Sciatic nerve (tissue), 2 donors: ENCODE data around the gene S1PR3. TPM values are rescaled to one million over a fixed set of nuclear protein-coding genes. Genes with fewer than 3 reads are reported as not detected.

ENCODE experiments used
- ATAC-seq: fragments of 200-7000 bp; cut with Tn5 transposase; one replicate; pipeline ENCODE4 v1.9.1; 2020; ENCODE audit warnings: mild to moderate bottlenecking, moderate library complexity
- DNase-seq: peaks from one replicate; pipeline ENCODE4 v3.0.0-alpha.2; 2020; ENCODE audit warnings: low spot score
- intact Hi-C: fragments of 100-400 bp; cut with DNase I; formaldehyde crosslinking; loops from one replicate; pipeline ENCODE4 v1.14.2; 2022
- total RNA-seq: library from RNA; stranded (reverse); fragmentation: NEBNext Ultra II Directional; extraction: Animal tissue kit (Norgen Biotek cat#: 25700); gene quantifications from one replicate; pipeline ENCODE4 v1.2.1, GENCODE V29; 2021
- donor health status: DM: no; HTN: no; CAD: no.
- donor health status: DM: no; HTN: no; CAD: no.

Gene S1PR3
- total RNA-seq, 1 donor from 2014 or later: 16.9 TPM

- intact Hi-C loops: no loop called here
- DNase-seq (no peak), ATAC-seq (peak; percentile 25)
These were observed 2.2 kb upstream of the S1PR3 start for GRCh38 chr9:88988796-88989641.

GRCh38 chr9:88990041-88990728 is 1.1 kb upstream of the S1PR3 start:
- ATAC-seq (peak; percentile 4), DNase-seq (no peak)
- intact Hi-C loops: no loop called here

GRCh38 chr9:88990729-88991065 is 571 bp upstream of the S1PR3 start:
- DNase-seq (no peak), ATAC-seq (peak; percentile 35)
- intact Hi-C loops: no loop called here

- ATAC-seq: no peak
- DNase-seq: no peak
- intact Hi-C loops: no loop called here
These were observed 1.3 kb downstream of the S1PR3 start for GRCh38 chr9:88992556-88992955.

- DNase-seq: no peak
- ATAC-seq: no peak
- intact Hi-C loops: no loop called here
These were observed 2.1 kb downstream of the S1PR3 start for GRCh38 chr9:88993327-88993726.

- ATAC-seq (no peak), DNase-seq (no peak)
- intact Hi-C loops: no loop called here
These were observed 2.7 kb downstream of the S1PR3 start for GRCh38 chr9:88993871-88994460.

- no peak for DNase-seq
- no peak for ATAC-seq
- intact Hi-C loops: no loop called here
These were observed 3.4 kb downstream of the S1PR3 start for GRCh38 chr9:88994469-88995199.

- no peak for DNase-seq
- ATAC-seq: no peak
- intact Hi-C loops: no loop called here
These were observed 3.9 kb downstream of the S1PR3 start for GRCh38 chr9:88995200-88995577.

- ATAC-seq (no peak), DNase-seq (no peak)
- intact Hi-C loops: no loop called here
These were observed 4.4 kb downstream of the S1PR3 start for GRCh38 chr9:88995627-88996026.

GRCh38 chr9:88996046-88996920 is 5.0 kb downstream of the S1PR3 start:
- intact Hi-C loops: no loop called here
- no peak for ATAC-seq
- no peak for DNase-seq

GRCh38 chr9:88996921-88997235 is 5.6 kb downstream of the S1PR3 start:
- ATAC-seq (no peak), DNase-seq (no peak)
- intact Hi-C loops: no loop called here

- intact Hi-C loops: no loop called here
- no peak for ATAC-seq
- no peak for DNase-seq
These were observed 6.4 kb downstream of the S1PR3 start for GRCh38 chr9:88997646-88998045.

GRCh38 chr9:88998503-88998902 is 7.2 kb downstream of the S1PR3 start:
- intact Hi-C loops: no loop called here
- ATAC-seq: no peak
- DNase-seq: no peak

GRCh38 chr9:88998911-88999310 is 7.6 kb downstream of the S1PR3 start:
- DNase-seq (peak; percentile 80), ATAC-seq (peak; percentile 77)
- intact Hi-C loops: no loop called here

- no peak for DNase-seq
- intact Hi-C loops: loop anchor here (5.0 kb wide), 1 partner anchor 408 kb away; no protein-coding TSS in a partner anchor
- no peak for ATAC-seq
These were observed 9.1 kb downstream of the S1PR3 start for GRCh38 chr9:89000371-89000781.

- intact Hi-C loops: loop anchor here (5.0 kb wide), 1 partner anchor 409 kb away; no protein-coding TSS in a partner anchor
- ATAC-seq (peak; percentile 80), DNase-seq (peak; percentile 95)
These were observed 10.0 kb downstream of the S1PR3 start for GRCh38 chr9:89000973-89001916.

- no peak for ATAC-seq
- intact Hi-C loops: loop anchor here (5.0 kb wide), 1 partner anchor 410 kb away; no protein-coding TSS in a partner anchor
- no peak for DNase-seq
These were observed 10.8 kb downstream of the S1PR3 start for GRCh38 chr9:89001917-89002540.
